Stimulated activated CD4-positive, alpha-beta T cell treated with anti-CD3 and anti-CD28 coated beads, TNF-alpha, amount 100 ng/mL, for 4 hours (primary cell): Measurements from ENCODE around the gene NUSAP1.
"Not testable (repeated sequence)": the region's sequence is repeated elsewhere in the genome, so short reads cannot be mapped to it uniquely, and the experiment has no call there.

Source experiments
- DNase-seq, 3 experiments: peaks; one replicate each; pipeline ENCODE4 v3.0.0-alpha.2; 2020; ENCODE audit warnings: low read depth in 3 of 3

Gene NUSAP1

DNA sequence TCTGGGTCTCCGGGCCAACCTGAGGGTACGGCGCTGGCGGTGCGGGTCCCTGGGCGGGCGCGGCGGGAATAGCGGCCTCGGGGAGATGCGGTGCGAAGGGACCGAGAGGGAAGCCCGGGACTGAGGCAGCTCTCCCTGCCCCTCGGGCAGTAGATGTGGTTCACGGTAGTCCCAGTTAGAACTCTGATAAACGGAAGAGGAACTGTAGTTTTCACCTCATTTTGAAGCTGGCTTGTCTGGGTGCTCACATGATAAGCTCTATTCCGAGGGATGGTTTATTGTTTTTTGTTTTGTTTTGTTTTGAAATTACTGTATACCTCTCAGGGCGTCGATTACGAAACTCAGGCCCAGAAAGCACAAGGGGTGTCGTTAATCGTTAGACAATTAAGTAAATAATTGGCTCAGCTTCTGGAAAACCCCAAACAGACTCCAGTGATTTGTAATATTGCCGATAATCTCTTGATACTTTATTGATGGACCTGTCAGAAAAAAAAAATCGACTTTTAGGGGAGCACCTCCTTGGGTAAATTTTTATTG, 413 bp downstream of the NUSAP1 start:
- no peak for DNase-seq

DNA sequence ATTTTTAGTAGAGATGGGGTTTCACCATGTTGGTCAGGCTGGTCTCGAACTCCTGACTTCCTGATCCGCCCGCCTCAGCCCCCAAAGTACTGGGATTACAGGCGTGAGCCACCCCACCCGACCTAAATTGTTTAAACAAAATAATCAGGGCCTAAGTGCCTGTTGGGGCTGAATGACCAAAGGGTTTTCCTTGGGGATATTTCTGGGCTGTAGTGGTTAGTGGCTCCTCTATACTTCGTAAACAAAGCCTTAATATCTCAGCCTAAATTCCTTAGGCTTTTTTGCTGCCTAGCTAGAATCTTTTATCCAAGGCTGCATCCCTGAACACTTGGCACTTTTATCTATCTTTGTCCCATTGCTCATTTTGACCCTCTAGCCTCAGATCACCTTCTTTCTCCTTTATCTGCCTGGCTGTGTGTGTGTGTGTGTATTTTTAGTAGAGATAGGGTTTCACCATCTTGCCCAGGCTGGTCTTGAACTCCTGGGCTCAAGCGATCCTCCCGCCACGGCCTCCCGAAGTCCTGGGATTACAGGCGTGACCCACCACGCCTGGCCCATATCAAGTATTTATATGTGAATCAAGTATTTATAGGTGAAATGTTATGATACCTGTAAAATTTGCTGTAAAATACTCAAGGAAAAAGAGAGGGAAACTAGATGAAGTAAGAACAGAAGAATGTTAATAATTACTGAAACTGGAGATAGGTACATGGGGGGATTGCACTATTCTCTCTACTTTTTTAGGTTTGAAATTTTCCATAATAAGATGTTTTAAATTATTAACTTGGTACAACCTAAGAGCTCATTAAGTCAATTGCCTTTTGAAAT, 1.8 kb downstream of the NUSAP1 start:
- DNase-seq: no peak

DNA sequence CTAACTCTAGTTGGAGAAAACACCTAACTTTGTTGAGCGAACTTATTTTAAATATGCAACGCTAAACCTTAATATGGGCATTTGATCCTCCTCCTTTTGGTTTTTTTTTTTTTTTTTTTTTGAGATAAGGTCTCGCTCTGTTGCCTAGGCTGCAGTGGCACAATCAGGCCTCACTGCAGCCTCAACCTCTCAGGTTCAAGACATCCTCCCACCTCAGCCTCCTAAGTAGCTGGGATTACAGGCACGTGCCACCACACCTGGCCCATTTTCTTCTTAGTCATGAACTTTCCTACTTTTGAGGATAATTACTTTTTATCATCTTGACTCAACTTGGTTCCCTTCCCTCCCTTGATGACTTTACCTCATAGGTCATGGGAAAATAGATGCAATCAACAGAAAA, 3.9 kb downstream of the NUSAP1 start:
- DNase-seq: no peak

DNA sequence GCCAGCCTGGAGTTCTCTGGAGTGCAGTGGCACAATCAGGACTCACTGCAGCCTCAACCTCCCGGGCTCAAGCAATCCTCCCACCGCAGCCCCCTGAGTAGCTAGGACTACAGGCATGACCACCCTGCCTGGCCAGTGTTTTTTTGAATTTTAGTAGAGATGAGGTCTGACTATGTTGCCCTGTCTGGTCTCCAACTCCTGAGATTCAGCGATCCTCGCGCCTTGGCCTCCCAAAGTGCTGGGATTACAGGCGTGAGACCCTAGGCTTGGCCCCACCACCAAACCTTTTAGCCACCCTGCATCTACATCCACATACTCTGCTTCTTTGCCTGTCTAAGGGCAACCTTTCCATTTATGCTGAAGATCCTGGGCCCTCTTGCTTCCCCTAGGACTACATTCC, 4.4 kb downstream of the NUSAP1 start:
- no peak for DNase-seq

DNA sequence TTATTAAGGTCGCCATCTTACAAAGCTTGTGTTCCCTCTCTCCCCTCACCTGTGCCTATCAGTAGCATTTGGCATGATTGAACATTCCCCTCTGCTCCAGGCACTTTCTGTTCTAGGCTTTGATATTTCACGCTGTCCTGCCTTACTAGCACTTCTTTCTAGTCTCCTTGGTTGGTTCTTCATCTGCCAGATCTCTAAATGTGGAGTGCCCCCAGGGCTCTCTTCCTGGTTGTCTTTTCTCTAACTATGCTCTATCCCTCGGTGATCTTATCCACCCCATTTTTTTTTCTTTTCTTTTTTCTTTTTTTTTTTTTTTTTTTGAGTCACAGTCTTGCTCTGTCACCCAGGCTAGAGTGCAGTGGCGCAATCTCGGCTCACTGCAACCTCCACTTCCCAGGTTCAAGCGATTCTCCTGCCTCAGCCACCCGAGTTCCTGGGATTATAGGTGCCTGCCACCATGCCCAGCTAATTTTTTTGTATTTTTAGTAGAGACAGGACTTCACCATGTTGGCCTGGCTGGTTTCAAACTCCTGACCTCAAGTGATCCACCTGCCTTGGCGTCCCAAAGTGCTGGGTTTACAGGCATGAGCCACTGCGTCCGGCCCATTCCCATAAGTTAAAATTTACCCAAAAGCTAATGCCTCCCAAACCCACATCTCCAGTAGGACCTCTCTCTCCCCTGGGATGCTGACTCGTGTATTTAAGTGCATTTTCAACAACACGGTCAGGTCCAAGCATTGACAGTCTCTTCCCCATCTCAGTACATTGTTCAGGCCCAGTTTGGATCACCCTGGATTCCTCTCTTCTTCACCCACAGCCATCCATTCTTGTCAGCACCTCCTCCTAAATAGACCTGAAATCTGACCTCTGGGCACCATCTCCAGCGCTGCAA, 5.2 kb downstream of the NUSAP1 start:
- no peak for DNase-seq

DNA sequence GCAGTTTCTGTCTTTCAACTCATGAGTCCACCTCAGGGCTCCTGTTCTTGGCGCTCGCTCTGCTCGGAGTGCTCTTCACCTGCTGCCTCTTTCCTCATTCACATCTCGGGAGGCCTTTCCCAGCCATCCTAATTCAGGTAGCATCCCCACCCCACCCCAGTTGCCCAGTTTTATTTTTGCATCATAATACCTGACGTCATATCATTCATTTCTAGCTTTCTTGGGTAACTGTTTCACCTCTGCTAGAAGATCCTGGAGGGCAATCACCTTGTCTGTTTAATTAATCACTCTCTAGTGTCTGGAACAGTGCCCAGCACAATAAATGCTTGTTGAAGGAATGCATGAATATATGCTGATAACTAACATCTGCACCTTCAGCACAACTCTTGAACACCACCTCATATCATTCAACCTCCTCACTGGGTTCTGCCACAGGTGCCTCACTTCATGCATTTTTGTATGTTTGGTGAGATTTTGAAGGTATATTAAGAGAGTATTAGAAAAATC, 7.6 kb downstream of the NUSAP1 start:
- no peak for DNase-seq

DNA sequence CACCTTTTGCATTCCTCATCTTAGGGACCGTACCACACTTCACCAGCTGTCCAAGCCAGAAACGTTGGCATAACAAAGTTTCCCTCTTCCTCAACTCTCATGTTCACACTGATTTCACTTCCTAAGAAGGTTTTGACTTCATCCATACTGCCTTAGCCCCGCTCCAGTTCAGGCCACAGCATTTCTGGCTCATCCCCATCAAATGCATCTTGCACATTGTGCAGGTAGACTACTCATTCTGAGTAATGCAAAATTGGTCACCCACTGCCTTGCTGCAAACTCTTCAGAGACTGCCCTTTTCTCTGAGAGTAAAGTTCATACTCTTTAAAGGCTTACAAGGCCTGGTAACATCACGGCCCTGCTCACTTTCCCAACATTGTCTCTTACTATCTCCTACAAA, 8.8 kb downstream of the NUSAP1 start:
- DNase-seq: no peak

DNA sequence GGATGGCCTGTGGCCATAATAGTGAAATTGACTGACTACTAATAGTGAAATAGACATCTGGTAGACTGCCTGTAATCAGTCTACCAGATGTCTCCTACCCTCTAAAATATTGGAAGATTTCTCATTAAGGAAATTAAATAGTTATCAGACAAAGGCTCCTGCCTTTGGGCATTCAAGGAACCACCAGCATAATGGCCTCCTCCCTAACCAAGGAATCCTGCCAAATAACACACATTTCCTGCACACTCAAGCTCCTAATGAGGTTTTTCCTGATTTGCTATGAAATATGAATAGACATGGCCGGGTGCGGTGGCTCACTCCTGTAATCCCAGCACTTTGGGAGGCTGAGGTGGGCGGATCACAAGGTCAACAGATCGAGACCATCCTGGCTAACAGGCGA, 14.6 kb downstream of the NUSAP1 start:
- no peak for DNase-seq

DNA sequence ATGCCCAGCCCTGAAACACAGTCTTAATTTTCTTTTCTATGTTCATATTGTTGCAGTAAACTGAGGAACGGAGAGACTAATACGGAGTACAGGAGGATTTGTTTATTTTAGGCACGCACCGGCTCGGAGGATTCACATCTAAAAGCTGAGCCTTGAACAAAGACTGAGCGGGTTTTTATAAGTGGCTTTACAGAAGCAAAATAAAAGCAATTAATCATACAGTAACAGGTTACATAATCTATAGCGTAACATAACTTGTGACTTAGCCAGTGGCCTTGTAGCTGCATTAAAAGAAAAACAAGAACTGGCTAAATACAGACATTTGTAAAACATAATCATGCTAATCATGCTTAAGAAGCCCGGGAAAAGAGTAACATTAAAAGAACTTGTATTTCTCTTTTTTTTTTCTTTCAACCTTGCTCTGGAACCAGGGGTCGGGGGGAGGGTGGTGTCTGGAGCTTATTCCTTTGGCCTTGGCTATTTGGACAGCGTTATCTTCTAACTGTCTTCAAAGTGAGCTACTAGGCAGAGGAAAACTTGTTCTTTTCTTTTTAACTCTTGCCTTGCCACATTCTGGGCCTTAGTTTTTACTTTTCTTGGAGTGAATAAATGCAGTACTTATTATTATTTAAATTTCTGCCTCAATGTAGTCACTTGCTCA, 17.5 kb downstream of the NUSAP1 start:
- DNase-seq: no peak

DNA sequence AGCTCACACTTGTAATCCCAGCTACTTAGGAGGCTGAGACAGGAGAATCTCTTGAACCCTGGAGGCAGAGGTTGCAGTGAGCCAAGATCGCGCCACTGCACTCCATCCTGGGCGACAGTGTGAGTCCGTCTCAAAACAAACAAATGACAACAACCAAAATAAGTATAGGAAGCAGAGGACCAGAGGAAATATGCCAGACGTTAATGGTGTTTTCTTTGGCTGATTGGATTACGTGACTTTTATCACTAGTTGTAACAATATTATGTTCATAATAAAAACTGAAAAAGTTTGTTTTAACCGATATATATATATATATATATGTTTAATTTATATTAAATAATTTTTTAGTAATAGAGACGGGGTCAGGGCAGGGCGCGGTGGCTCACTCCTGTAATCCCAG, 21.7 kb downstream of the NUSAP1 start:
- DNase-seq: no peak

DNA sequence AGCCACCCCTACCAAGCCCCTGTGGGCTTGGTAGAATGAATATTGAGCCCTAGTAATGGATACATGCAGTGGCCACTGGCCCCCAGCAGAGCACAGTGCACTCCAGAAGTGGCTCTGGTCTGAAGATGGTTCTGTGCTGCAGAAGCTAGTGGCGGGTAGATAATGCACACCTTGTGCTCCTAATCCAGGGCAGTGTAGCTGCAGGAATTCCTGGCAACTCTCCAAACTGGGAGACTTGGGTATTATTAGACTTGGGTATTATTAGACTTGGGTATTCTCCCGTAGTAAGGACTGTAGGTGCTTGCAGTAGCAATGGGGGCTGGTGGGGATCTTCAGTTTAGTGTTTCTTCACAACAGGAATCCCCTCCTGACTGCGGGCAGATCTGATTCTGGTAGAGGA, 34.7 kb downstream of the NUSAP1 start:
- no peak for DNase-seq

DNA sequence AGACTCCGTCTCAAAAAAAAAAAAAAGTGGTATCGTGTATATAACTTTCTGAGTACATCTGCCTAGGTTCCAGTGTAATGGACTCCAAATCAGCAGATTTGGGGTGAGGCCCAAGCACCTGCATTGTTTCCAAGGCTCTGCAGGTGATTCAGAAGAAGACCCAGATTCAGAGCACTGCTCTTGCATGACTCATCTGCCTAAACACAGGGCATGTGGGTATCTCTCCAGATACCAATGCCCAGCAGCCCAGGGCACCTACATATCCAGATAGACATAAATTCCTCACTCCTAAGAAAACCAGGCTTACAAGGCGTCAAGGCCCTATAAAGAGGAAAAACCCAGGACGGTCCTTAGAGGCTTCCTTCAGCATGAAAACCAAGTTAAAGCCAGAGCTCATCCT, 45.3 kb downstream of the NUSAP1 start:
- DNase-seq: no peak

DNA sequence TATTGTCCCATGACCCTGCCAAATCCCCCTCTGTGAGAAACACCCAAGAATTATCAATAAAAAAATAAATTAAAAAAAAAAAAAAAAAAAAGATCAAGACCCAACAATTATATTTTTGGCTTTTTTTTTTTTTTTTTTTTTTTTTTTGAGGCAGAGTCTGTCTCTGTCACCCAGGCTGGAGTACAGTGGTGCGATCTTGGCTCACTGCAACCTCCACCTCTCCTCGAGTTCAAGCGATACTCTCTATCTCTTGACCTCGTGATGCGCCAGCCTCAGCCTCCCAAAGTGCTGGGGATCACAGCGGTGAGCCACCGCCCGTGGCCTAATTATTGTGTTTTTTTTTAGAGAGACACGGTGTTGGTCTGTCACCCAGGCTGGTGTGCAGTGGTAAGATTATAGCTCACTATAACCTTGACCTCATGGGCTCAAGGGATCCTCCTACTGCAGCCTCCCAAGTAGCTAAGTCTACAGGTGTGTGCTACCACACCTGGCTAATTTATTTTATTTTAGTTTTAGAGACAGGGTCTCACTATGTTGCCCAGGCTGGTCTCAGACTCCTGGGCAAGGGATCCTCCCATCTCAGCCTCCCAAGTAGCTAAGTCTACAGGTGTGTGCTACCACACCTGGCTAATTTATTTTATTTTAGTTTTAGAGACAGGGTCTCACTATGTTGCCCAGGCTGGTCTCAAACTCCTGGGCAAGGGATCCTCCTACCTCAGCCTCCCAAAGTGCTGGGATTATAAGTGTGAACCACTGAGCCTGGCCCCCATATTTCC, 51.5 kb downstream of the NUSAP1 start:
- DNase-seq: not testable (repeated sequence)

DNA sequence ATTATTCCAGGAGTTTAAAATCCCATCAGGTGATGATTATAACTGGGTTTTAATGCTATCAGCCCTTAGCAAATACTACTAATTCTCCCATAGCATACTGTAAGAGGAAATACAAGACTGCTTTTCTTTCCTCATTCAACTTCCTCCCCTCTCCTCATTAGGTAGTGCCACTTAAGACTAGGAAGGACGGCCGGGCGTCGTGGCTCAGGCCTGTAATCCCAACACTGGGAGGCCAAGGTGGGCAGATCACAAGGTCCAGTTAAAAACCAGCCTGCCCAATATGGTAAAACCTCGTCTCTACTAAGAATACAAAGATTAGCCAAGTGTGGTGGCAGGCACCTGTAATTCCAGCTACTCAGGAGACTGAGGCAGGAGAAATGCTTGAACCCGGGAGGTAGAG, 55.0 kb downstream of the NUSAP1 start:
- no peak for DNase-seq

DNA sequence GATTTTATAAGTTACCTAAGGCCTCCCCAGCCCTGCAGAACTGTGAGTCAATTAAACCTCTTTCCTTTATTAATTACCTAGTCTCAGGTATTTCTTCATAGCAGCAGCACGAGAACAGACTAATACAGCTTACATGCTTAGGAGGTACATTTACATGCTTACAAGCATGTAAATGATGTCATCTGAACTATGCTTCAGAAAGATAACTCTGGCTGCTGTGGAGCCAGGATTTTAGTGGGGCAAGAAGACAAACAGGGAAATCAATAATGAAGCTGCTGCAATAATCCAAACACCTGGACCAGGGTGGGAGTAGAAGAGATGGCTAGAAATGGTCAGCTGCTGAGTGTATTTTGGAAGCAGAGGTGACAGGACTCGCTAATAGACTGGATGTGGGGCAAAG, 60.0 kb downstream of the NUSAP1 start:
- no peak for DNase-seq

DNA sequence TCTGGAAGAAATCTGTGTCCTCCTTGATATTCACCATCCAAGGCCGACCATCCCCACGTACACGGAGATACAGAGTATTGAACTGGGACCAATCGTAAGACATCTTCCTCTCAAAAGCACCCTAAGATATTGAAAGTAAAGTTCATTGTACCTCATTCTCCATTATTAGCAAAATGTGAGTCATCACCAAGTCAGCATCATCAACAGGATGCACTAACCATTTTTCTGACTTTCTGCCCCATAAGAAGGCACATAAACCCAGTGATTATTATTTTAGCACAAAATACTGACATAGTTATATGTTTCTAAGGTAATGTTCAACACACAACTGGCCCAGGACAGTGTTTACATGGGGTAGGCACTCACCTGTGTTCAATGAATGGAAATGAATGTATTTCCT, 62.2 kb downstream of the NUSAP1 start:
- DNase-seq: no peak

DNA sequence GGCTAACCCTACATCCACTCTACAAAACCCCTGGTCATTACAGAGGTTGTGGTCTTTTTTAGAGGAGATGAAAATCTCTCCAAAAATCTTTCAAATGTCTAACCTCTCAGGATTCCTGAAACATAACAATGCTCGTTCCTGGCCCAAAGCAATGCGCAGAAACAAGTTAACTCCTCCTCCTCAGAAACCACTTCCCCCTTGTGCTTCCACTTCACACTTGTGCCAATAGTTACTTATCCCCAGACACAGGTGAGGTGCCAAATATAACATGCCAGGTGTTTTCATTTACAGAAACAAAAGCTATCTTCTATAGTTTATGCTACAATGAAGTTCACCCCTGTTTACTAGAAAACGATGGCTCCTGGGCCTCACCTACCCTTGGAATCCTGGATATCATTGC, 63.4 kb downstream of the NUSAP1 start:
- no peak for DNase-seq

DNA sequence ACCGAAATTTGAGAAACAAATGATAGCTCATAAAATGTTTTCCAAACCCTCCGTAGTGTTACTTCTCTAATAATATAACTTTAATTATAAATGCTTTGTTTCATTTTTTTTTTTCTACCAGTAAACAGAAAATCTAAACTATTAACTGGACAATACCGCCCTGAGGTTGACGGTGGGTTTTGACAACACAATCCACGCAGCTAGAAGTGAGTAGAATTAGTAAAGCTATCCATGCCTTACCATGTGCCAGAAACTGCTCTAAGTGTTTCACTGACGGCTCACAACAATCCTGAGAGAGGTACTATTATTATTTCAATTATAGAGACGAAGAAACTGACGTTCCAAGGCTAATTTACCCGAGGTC, 69.2 kb downstream of the NUSAP1 start:
- no peak for DNase-seq

DNA sequence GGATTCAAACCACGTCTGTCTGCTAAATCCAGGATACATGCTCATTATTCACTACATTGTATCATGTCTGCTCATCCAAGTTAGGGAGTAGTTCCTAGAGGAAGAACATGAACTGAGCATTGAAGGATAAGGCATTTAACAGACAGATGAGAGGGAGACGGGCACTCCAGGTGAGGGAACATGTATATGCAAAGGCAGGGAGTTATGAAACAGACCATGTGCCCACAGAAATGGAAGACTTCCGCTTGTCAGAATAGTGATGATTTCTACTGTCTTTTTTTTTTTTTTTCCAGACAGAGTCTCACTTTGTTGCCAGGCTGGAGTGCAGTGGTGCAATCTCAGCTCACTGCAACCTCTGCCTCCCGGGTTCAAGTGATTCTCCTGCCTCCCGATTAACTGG, 74.7 kb downstream of the NUSAP1 start:
- no peak for DNase-seq

DNA sequence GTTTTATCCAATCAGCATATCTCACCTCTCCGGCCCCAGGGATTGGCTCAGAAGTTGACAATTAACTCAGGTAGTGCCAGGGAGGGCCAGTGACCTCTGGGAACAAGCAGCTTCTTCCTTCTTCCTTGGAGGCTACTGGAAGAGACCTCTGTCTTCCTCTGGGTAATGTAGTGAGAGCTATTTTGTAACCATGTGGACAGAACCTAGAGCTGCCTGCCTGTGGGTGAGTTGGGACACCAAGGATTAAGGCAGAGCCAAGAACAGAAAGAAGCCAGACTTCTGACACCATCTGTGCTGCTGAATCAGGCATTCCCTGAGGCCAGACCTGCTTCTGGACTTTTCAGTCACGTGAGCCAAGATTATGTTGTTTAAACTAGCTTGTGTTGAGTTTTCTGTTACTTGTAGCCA, 75.6 kb downstream of the NUSAP1 start:
- DNase-seq: no peak

DNA sequence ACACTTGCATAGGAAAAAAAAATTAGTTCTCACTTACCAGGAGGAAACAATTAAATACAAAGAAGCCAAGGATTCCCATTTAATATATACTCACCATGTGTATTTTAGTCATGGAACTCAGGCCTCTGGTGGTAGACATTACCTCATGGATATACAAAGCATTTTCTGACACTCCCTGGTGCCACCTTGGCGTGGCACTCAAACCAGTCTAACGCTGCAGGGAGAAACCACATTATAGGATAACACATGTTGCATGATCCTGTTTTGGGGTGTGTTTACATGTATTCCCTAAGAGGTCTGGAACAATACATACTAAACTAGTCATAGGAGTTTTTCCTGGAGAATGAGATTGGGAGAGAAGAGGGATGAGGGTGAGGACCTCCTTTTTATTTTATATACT, 78.3 kb downstream of the NUSAP1 start:
- DNase-seq: no peak
